ENCODE results near the gene CDH9.

The CDH9 gene

GRCh38 chr5:26942481-26942880 is 95.9 kb downstream of the CDH9 start:
- Histone ChIP-seq H3K9ac (ENCODE audit: low read length) (no peak overlapping the region), H3K14ac (ENCODE audit: low read length in 2 of 2) (no peak overlapping the region), H3K4me2 (ENCODE audit: low read length, poor library complexity, severe bottlenecking) (no peak overlapping the region), H3K18ac (ENCODE audit: low read depth in 1 of 2, low read length in 2 of 2) (peak overlapping the region in 1 of 2 experiments; percentile 86), H4K8ac (ENCODE audit: low read length) (no peak overlapping the region), H2BK12ac (ENCODE audit: low read length in 2 of 2) (no peak overlapping the region), H3K36me3 (ENCODE audit: control insufficient read depth in 1 of 2, insufficient read depth in 2 of 2, low read depth in 1 of 2, low read length in 2 of 2) (no peaks in the 10 kb centered on the region), H2BK5ac (ENCODE audit: low read depth, low read length, poor library complexity, severe bottlenecking) (no peak overlapping the region), H3K9me3 (ENCODE audit: control insufficient read depth, low read length) (no peaks in the 10 kb centered on the region), H2AK5ac (ENCODE audit: low read length, severe bottlenecking) (no peak overlapping the region), H3K4ac (ENCODE audit: low read depth in 1 of 2, low read length in 2 of 2) (no peak overlapping the region), H3K27ac (ENCODE audit: low read length, poor library complexity, severe bottlenecking) (no peak overlapping the region), H3K4me1 (ENCODE audit: control insufficient read depth, insufficient read depth, low read depth, low read length) (no peaks in the 10 kb centered on the region), H2BK120ac (ENCODE audit: low read depth, low read length) (peak overlapping the region; percentile 34), H2BK15ac (ENCODE audit: low read depth, poor library complexity, severe bottlenecking) (no peak overlapping the region), H3K23ac (ENCODE audit: low read length in 2 of 2) (no peak overlapping the region), H3K79me1 (replicated peaks; ENCODE audit: low read length, poor library complexity, severe bottlenecking) (no peaks in the 10 kb centered on the region), H3K27me3 (ENCODE audit: control insufficient read depth in 1 of 2, insufficient read depth in 1 of 2, low read length in 2 of 2) (no peaks in the 10 kb centered on the region), H3K4me3 (ENCODE audit: insufficient read depth in 1 of 2, low read depth in 1 of 2, low read length in 2 of 2) (no peak overlapping the region), H4K91ac (ENCODE audit: low read length) (no peak overlapping the region), H2AFZ (ENCODE audit: low read depth, low read length) (no peak overlapping the region)
- DNase-seq = peak; percentile 92
- no CpG with 5 or more reads among the region's 2 CpGs for WGBS

- no peaks in the 10 kb centered on the region for H3K79me1 ChIP-seq (replicated peaks; ENCODE audit: low read length, poor library complexity, severe bottlenecking)
- no peak overlapping the region for H3K9ac ChIP-seq (ENCODE audit: low read length)
- H2AK5ac ChIP-seq (ENCODE audit: low read length, severe bottlenecking) = no peak overlapping the region
- H3K9me3 ChIP-seq (ENCODE audit: control insufficient read depth, low read length) = no peaks in the 10 kb centered on the region
- no peak overlapping the region for H3K14ac ChIP-seq (ENCODE audit: low read length in 2 of 2)
- H4K8ac ChIP-seq (ENCODE audit: low read length) = no peak overlapping the region
- no peaks in the 10 kb centered on the region for H3K36me3 ChIP-seq (ENCODE audit: control insufficient read depth in 1 of 2, insufficient read depth in 2 of 2, low read depth in 1 of 2, low read length in 2 of 2)
- H3K4ac ChIP-seq (ENCODE audit: low read depth in 1 of 2, low read length in 2 of 2) = peak overlapping the region in 1 of 2 experiments; percentile 8
- no peak overlapping the region for H3K4me3 ChIP-seq (ENCODE audit: insufficient read depth in 1 of 2, low read depth in 1 of 2, low read length in 2 of 2)
- no peak overlapping the region for H2BK15ac ChIP-seq (ENCODE audit: low read depth, poor library complexity, severe bottlenecking)
- H2BK120ac ChIP-seq (ENCODE audit: low read depth, low read length) = no peak overlapping the region
- no peak overlapping the region for H3K23ac ChIP-seq (ENCODE audit: low read length in 2 of 2)
- H3K18ac ChIP-seq (ENCODE audit: low read depth in 1 of 2, low read length in 2 of 2) = peak overlapping the region; percentile 27 to 52
- H2AFZ ChIP-seq (ENCODE audit: low read depth, low read length) = no peak overlapping the region
- peak overlapping the region in 1 of 2 experiments; percentile 63 for H2BK12ac ChIP-seq (ENCODE audit: low read length in 2 of 2)
- DNase-seq = peak; percentile 37
- H4K91ac ChIP-seq (ENCODE audit: low read length) = no peak overlapping the region
- no peaks in the 10 kb centered on the region for H3K4me1 ChIP-seq (ENCODE audit: control insufficient read depth, insufficient read depth, low read depth, low read length)
- H2BK5ac ChIP-seq (ENCODE audit: low read depth, low read length, poor library complexity, severe bottlenecking) = no peak overlapping the region
- H3K27me3 ChIP-seq (ENCODE audit: control insufficient read depth in 1 of 2, insufficient read depth in 1 of 2, low read length in 2 of 2) = no peaks in the 10 kb centered on the region
- WGBS = 74% methylated on average over 1 of the region's 1 CpG
- no peak overlapping the region for H3K27ac ChIP-seq (ENCODE audit: low read length, poor library complexity, severe bottlenecking)
- no peak overlapping the region for H3K4me2 ChIP-seq (ENCODE audit: low read length, poor library complexity, severe bottlenecking)
Observed at GRCh38 chr5:26940994-26941393, 97.4 kb downstream of the CDH9 start.

- H2AFZ ChIP-seq (ENCODE audit: low read depth, low read length) = no peak overlapping the region
- no peak overlapping the region for H3K14ac ChIP-seq (ENCODE audit: low read length in 2 of 2)
- no peak overlapping the region for H4K91ac ChIP-seq (ENCODE audit: low read length)
- WGBS = no CpG with 5 or more reads among the region's 2 CpGs
- no peak overlapping the region for H3K4me3 ChIP-seq (ENCODE audit: insufficient read depth in 1 of 2, low read depth in 1 of 2, low read length in 2 of 2)
- no peak overlapping the region for H2BK15ac ChIP-seq (ENCODE audit: low read depth, poor library complexity, severe bottlenecking)
- no peak overlapping the region for H3K27ac ChIP-seq (ENCODE audit: low read length, poor library complexity, severe bottlenecking)
- H2AK5ac ChIP-seq (ENCODE audit: low read length, severe bottlenecking) = no peak overlapping the region
- no peak overlapping the region for H3K9ac ChIP-seq (ENCODE audit: low read length)
- no peak overlapping the region for H3K23ac ChIP-seq (ENCODE audit: low read length in 2 of 2)
- no peak overlapping the region for H4K8ac ChIP-seq (ENCODE audit: low read length)
- H3K9me3 ChIP-seq (ENCODE audit: control insufficient read depth, low read length) = peaks cover 9% of the 10 kb centered on the region
- H2BK120ac ChIP-seq (ENCODE audit: low read depth, low read length) = no peak overlapping the region
- no peak for DNase-seq
- no peak overlapping the region for H2BK5ac ChIP-seq (ENCODE audit: low read depth, low read length, poor library complexity, severe bottlenecking)
- no peak overlapping the region for H3K4me2 ChIP-seq (ENCODE audit: low read length, poor library complexity, severe bottlenecking)
- H3K4ac ChIP-seq (ENCODE audit: low read depth in 1 of 2, low read length in 2 of 2) = no peak overlapping the region
- H3K4me1 ChIP-seq (ENCODE audit: control insufficient read depth, insufficient read depth, low read depth, low read length) = no peaks in the 10 kb centered on the region
- no peaks in the 10 kb centered on the region for H3K36me3 ChIP-seq (ENCODE audit: control insufficient read depth in 1 of 2, insufficient read depth in 2 of 2, low read depth in 1 of 2, low read length in 2 of 2)
- no peaks in the 10 kb centered on the region for H3K79me1 ChIP-seq (replicated peaks; ENCODE audit: low read length, poor library complexity, severe bottlenecking)
- H3K18ac ChIP-seq (ENCODE audit: low read depth in 1 of 2, low read length in 2 of 2) = no peak overlapping the region
- H2BK12ac ChIP-seq (ENCODE audit: low read length in 2 of 2) = no peak overlapping the region
- H3K27me3 ChIP-seq (ENCODE audit: control insufficient read depth in 1 of 2, insufficient read depth in 1 of 2, low read length in 2 of 2) = no peaks in the 10 kb centered on the region
Observed at GRCh38 chr5:26932238-26932637, 106.1 kb downstream of the CDH9 start.

GRCh38 chr5:26921439-26921838 is 116.9 kb downstream of the CDH9 start:
- no peak overlapping the region for H2BK120ac ChIP-seq (ENCODE audit: low read depth, low read length)
- H3K79me1 ChIP-seq (replicated peaks; ENCODE audit: low read length, poor library complexity, severe bottlenecking) = no peaks in the 10 kb centered on the region
- no peaks in the 10 kb centered on the region for H3K4me1 ChIP-seq (ENCODE audit: control insufficient read depth, insufficient read depth, low read depth, low read length)
- H3K4ac ChIP-seq (ENCODE audit: low read depth in 1 of 2, low read length in 2 of 2) = no peak overlapping the region
- no peak overlapping the region for H3K9ac ChIP-seq (ENCODE audit: low read length)
- H2BK5ac ChIP-seq (ENCODE audit: low read depth, low read length, poor library complexity, severe bottlenecking) = no peak overlapping the region
- H4K91ac ChIP-seq (ENCODE audit: low read length) = no peak overlapping the region
- DNase-seq = no peak
- no peak overlapping the region for H2BK15ac ChIP-seq (ENCODE audit: low read depth, poor library complexity, severe bottlenecking)
- no peak overlapping the region for H3K4me3 ChIP-seq (ENCODE audit: insufficient read depth in 1 of 2, low read depth in 1 of 2, low read length in 2 of 2)
- H2BK12ac ChIP-seq (ENCODE audit: low read length in 2 of 2) = no peak overlapping the region
- no peak overlapping the region for H4K8ac ChIP-seq (ENCODE audit: low read length)
- H3K23ac ChIP-seq (ENCODE audit: low read length in 2 of 2) = no peak overlapping the region
- H3K36me3 ChIP-seq (ENCODE audit: control insufficient read depth in 1 of 2, insufficient read depth in 2 of 2, low read depth in 1 of 2, low read length in 2 of 2) = no peaks in the 10 kb centered on the region
- WGBS = 82% methylated on average over 5 of the region's 6 CpGs
- no peak overlapping the region for H2AK5ac ChIP-seq (ENCODE audit: low read length, severe bottlenecking)
- no peak overlapping the region for H2AFZ ChIP-seq (ENCODE audit: low read depth, low read length)
- H3K4me2 ChIP-seq (ENCODE audit: low read length, poor library complexity, severe bottlenecking) = no peak overlapping the region
- H3K9me3 ChIP-seq (ENCODE audit: control insufficient read depth, low read length) = peaks cover 2% of the 10 kb centered on the region
- H3K14ac ChIP-seq (ENCODE audit: low read length in 2 of 2) = no peak overlapping the region
- no peaks in the 10 kb centered on the region for H3K27me3 ChIP-seq (ENCODE audit: control insufficient read depth in 1 of 2, insufficient read depth in 1 of 2, low read length in 2 of 2)
- no peak overlapping the region for H3K18ac ChIP-seq (ENCODE audit: low read depth in 1 of 2, low read length in 2 of 2)
- H3K27ac ChIP-seq (ENCODE audit: low read length, poor library complexity, severe bottlenecking) = no peak overlapping the region

Data from mesenchymal stem cell (in vitro differentiated cells and primary cell).